Measurements from ENCODE around the gene AUTS2.

DNA sequence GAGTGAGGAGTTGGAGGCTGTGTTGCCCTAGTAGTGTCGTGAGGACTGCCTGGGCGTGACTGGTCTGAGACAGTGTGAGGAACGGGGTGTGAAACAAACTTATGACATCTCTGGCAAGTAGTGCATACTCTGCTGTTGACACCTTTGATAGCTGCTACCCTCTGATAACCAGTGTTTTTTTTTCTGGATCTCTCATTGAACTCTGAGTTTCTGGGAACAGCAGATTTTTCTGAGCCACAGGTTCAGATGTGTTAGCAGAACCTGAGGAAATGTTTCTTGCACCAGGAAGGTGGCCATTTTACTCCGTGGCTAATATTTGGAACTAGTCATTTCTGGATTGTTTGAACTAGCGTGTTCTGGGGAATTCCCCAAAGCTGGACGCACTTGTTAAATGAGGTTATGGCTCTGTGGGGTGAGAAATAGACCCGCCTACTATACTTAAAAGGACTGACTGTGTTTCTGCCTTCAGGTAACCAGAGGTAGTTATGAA lies 52.9 kb downstream of the AUTS2 start:
- no peak for TF ChIP-seq CTCF (IDR thresholded peaks at IDR 0.05)
- TF ChIP-seq POLR2A (IDR thresholded peaks at IDR 0.05), result no peak
